HG02642 (cell line): ENCODE measurements around the gene KRT5.
"Not testable (repeated sequence)": the region's sequence is repeated elsewhere in the genome, so short reads cannot be mapped to it uniquely, and the experiment has no call there.

ENCODE experiments used
- ATAC-seq: cut with Tn5 transposase; IDR thresholded peaks from one replicate; pipeline ENCODE4 v1.9.1; 2021; ENCODE audit warnings: mild to moderate bottlenecking; ENCODE audit not compliant: unreplicated experiment, poor library complexity

KRT5 gene

GRCh38 chr12:52522346-52523011, 2.3 kb upstream of the KRT5 start:
- no peak for ATAC-seq

DNA sequence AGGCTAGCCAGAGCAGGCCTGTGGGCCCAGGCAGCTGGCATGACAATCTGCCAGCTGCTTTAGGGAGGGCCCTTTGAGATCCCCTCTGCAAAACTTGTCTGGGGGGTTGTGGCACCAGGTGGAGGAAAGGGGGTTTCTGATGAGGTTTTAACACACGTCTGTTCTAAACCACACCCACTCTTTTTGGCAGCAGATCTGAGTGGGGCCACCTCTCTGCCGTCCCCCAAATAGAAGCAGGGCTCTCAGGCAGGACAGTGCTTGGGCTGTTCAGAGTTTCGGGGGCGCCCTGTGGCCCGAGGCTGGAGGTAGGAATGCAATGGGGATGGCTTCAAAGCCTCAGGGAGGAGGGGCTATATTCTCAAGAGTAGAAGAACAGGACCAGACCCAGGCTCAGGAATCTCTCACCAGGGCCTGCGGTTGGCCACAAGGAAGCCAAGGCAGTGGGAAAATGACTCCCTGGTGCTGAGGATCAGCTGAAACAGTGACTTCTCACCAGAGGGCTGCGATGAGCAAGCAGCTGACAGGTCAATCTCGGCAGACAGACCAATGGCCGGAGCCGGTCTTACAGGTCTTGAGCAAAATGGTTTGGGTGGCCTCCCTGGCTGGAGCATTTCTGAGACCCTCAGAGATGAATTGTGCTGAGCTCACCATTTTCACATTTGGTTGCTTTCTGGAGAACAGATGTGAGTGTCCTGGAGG, 1.5 kb upstream of the KRT5 start:
- no peak for ATAC-seq

- no peak for ATAC-seq
These were observed 977 bp upstream of the KRT5 start for GRCh38 chr12:52521175-52521567.

DNA sequence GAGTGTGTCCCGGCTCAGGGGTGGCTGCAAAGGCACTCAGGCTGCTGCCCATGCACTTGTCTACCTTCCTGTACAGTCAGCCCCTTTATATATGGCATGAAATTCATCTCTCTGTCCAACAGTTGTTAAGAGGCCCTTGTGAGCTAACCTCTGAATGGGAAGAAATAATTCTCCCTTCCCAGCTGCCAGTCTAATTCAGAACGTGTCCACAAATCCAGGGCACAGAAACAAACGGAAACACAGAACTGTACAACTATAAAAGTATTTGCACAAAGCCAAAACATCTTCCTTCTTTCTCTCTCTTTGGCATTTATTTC, 849 bp downstream of the KRT5 start:
- ATAC-seq, result no peak

DNA sequence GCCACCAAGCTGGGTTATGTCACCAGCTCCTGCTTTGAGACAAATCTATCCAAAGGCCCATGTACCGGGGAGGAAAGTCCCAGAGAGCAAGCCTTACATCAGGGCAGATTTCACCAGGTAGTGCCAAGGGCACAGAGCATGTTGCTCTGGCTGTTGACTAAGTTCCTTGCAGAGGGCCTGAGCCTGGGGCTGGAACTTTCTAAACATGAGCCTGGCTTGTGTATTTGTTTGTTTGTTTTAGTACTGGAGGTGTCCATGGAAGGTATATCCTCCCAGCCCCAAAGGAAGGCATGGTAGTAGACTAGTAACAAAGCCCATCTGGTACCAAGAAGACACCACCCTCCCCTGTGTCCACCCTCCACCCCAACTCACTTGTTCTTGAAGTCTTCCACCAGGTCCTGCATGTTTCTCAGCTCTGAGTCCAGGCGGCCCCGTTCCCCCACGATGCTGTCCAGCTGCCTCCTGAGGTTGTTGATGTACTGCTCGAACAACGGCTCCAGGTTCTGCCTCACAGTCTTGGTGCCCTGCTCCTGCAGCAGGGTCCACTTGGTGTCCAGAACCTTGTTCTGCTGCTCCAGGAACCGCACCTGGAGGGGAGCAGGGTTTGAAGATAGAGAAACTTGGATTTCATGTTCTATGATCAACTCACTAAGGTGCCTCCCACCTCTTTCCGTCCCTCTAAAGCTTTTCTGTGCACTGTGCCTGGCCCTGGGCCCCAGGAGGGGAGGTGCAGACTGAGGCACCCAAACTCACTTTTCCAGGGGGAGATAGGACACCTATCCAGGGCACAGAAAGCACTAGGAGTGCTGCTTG, 1.4 kb downstream of the KRT5 start:
- no peak for ATAC-seq

- no peak for ATAC-seq
These were observed 2.3 kb downstream of the KRT5 start for GRCh38 chr12:52517888-52518287.

GRCh38 chr12:52517005-52517835, 3.0 kb downstream of the KRT5 start:
- ATAC-seq, result no peak

DNA sequence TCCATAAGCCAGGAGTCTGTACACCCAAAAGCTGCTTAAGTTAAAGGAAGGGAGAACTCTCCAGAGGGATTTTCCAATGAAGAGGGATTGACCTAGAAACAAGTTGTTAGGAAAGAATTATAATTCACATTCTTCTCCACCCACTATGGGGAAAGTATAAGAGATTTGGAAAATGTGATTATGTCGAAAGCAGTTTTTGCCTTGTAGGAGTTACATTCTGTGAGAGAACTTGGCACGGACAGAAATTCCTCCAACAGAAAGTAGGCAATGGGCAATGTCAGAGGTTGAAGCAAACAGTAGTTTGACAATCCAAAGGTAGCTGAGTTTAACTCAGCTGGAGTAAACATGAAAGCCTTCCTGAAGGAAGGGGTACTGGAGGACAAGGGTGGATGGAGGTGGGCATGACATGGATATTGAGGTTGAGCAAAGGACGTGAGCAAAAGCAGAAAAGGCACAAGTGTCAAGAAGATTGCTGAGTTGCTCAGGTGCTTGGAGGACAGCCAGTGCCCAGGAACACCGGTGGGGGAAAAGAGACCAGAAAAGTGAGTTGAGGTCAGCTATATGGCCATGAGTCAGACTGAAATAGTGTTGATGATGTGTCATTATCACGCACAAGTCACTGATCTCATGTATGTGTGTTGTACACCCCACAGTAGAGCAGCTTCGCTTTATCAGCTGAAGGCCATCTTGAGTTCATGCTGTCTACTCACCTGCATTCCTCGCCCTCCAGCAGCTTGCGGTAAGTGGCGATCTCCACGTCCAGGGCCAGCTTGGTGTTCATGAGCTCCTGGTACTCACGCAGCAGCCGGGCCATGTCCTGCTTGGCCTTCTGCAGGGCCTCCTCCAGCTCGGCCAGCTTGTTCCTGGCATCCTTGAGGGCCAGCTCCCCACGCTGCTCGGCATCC, 4.0 kb downstream of the KRT5 start:
- no peak for ATAC-seq

- ATAC-seq, result no peak
These were observed 4.9 kb downstream of the KRT5 start for GRCh38 chr12:52515319-52515646.

DNA sequence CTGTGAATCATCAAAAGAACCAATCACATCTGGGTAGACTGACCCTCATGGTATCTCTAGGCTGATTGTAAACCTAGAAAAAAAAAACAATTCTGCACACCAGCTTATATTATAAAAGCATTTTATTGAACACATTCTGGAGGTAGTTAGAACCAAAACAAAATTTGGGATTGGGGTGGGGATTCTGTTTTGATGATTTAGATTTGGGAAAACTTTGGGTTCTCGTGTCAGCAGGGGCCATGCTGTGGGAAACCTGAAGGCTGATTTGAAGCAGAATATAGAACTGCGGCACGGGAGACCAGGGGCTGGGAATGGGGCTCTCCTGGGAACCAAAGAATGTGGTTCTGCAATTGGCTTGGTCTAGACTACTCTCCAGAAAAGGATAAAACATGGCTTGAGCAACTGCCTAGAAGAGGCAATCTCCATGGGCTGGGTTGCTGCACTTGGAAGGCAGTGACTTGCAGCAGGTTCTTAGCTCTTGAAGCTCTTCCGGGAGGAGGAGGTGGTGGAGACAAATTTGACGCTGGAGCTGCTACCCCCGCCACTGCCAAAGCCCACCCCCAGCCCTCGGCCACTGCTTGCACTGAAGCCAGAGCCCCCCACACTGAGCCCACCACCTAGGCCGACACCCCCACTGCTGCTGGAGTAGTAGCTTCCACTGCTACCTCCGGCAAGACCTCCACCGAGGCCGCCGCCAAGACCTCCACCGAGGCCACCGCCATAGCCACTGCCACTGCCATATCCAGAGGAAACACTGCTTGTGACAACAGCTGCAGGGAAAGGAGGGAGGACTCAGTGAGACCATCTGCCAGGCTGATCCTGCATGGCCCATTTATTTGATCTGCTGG, 5.5 kb downstream of the KRT5 start:
- no peak for ATAC-seq

GRCh38 chr12:52513736-52514135, 6.5 kb downstream of the KRT5 start:
- no peak for ATAC-seq

DNA sequence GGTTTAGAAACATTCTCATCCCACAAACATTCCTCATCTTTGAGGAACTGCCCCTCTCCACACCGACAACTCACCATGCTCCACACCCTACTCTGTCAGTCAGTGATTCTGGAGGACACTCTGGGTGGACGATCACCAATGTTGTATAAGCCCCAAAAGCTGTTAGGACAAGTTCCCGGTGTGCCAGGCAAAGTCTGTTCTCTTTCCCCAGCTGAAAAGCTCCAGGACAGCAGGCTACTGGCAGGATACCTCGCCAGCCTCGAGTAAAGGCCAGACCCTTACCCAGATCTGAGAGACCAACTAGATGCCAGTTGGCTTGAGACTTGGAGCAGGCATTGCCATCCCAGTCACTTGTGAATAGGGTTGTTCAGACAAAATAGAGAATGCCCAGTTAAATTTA, 12.0 kb downstream of the KRT5 start:
- ATAC-seq, result no peak

GRCh38 chr12:52506858-52507715, 13.1 kb downstream of the KRT5 start:
- no peak for ATAC-seq

- no peak for ATAC-seq
These were observed 17.3 kb downstream of the KRT5 start for GRCh38 chr12:52502877-52503276.

GRCh38 chr12:52501490-52501889, 18.7 kb downstream of the KRT5 start:
- ATAC-seq, result no peak

DNA sequence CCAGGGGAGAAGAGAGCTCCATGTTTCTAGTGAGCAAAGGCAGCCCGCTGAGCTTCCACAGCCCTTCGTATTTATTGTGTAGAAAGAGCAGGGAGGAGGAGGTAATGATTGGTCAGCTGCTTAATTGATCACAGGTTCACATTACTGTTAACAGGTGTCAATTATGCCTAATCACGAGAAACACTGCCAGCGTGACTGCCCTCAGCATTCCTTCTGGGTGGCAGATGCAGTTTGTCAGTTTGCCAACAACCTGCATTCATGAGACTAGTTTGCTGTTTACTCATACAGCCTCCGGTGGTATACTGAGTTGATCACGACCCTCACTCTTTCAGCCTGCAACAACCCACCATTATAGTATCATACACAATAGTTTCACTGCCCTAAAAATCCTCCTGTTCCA, 19.6 kb downstream of the KRT5 start:
- not testable (repeated sequence) for ATAC-seq

GRCh38 chr12:52499806-52500560, 20.2 kb downstream of the KRT5 start:
- no peak for ATAC-seq
